Lung microvascular endothelial cell (primary cell): ENCODE results near the gene MS4A18. TPM values are rescaled to one million over a fixed set of nuclear protein-coding genes. Genes with fewer than 3 reads are reported as not detected.
"Not testable (repeated sequence)": the region's sequence is repeated elsewhere in the genome, so short reads cannot be mapped to it uniquely, and the experiment has no call there.

Experiments
- DNase-seq, 2 donors: peaks; one replicate each; pipeline versions ENCODE4 v3.0.0 to v3.0.0-alpha.2; 2010; ENCODE audit warnings: low read depth in 2 of 2
- total RNA-seq: library from RNA; depleted of rRNA; stranded (reverse); fragments of >200 nt; gene quantifications from 2 replicates; pipeline ENCODE4 v1.2.1, GENCODE V29; 2014

Gene MS4A18
- total RNA-seq = not detected in 2 replicates

DNA sequence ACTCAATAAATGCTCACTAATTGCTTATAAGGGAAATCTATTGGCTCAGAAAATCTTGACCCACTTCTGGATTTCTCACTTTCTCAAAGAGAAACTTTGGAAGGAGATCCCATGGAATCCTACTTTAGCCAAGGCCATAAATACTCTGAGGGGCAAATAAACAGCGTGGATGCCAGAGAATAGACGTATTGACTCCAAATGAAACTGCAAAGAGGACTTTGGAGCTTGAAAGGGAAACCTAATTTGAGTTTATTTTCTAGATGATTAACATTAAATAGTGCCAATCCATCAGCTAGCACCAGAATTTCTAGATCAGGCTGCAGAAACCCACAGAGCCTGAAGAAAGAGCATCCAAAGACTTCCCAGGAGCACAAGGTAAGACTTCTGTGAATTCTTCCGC is at the start of gene MS4A18:
Gene MS4A18, plus strand, starts transcription at position 301 of the 400 bp plus-strand sequence.
- no peak for DNase-seq

DNA sequence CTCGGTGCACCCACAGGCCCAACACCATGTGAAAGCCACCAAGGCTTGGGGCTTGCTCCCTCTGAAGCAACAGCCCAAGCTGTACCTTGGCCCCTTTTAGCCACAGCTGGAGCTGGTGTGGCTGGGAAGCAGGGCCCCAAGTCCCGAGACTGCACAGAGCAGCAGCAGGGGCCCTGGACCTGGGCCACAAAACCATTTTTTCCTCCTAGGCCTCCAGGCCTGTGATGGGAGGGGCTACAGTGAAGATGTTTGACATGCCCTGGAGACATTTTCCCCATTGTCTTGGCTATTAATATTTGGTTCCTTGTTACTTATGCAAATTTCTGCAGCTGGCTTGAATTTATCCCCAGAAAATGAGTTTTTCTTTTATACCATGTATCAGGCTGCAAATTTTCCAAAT is 46.3 kb upstream of the MS4A18 start:
- DNase-seq = not testable (repeated sequence)

- DNase-seq = no peak
Measured at GRCh38 chr11:60679879-60680278, 44.6 kb upstream of the MS4A18 start.

DNA sequence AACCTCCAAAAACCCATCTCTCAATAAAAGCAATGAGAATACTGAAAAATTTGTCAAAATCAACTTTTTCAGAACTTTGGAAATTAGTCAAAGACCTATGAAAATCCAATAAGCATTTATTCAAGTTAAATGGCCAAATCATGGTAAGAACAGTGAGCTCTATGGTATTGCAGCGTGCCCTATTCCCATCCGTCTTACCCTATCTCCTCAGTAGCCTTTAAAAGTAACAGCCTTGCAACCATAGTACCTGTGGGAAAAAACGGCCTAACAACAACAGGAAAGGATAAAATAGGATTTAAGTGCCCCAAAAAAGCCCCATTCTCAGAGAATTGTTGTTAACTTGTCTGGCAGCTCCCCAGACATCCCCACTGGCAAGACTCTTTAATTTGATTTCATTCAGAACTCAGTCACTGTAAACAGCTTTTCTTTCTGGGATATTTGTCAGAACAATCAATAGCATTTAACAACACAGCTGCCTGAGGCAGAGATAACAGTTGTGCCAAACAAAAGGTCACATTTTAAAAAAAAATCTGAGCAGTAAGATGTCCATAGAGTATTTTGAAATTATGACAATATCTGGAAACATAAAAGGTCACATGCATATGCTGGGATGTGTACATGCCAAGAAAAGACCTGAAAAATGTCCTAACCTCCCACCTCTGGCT is 43.9 kb upstream of the MS4A18 start:
- DNase-seq = no peak

- not testable (repeated sequence) for DNase-seq
Measured at GRCh38 chr11:60684541-60684848, 40.0 kb upstream of the MS4A18 start.

- DNase-seq = no peak
Measured at GRCh38 chr11:60691661-60692060, 32.9 kb upstream of the MS4A18 start.

DNA sequence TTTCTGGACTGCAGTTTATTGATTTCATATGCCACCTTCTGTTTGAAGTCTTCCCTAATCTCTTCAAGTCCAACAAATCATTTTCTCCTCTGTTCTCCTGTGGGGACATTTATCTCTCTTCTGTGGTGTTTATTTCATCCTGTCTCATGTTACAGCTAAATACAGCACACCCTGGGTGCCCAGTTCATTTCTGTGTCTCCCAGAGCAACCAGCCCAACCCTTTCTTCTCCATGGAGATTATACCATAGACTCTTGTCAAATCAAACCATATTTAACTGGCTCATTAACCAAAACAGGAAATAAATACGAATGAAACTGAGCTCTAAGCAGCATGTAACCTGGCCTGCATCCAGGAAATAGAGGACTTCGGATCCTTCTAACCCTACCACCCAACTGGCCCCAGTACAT is 25.2 kb upstream of the MS4A18 start, which contains the start of gene MS4A8:
Gene MS4A8, plus strand, starts transcription at position 329 of the 408 bp plus-strand sequence. CDS start 1,249 bp downstream, outside the sequence.
- no peak for DNase-seq

- DNase-seq = no peak
Measured at GRCh38 chr11:60699936-60700335, 24.6 kb upstream of the MS4A18 start.

- peak; percentile 29 to 48 for DNase-seq
Measured at GRCh38 chr11:60700689-60701468, 23.6 kb upstream of the MS4A18 start.

- no peak for DNase-seq
Measured at GRCh38 chr11:60701469-60701818, 23.1 kb upstream of the MS4A18 start.

GRCh38 chr11:60703374-60703773 is 21.1 kb upstream of the MS4A18 start:
- DNase-seq = no peak

DNA sequence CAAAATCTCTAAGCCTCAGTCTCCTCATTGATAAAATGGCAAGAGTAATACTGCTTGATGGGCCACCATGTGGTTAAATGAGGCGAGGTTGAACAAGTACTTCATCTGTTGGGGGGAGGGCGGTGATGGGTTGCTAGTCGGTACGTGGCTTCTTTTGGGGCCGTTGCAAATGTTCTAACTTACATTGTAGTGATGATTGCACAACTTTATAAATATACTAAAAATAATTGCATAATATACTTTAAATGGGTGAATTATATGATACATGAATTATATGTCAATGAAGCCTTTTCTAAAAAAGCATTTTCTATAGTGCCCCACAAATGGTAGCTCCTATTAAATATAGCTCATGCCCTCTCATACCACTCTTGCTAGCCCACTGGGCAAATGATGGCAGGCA is 18.6 kb upstream of the MS4A18 start:
- no peak for DNase-seq

DNA sequence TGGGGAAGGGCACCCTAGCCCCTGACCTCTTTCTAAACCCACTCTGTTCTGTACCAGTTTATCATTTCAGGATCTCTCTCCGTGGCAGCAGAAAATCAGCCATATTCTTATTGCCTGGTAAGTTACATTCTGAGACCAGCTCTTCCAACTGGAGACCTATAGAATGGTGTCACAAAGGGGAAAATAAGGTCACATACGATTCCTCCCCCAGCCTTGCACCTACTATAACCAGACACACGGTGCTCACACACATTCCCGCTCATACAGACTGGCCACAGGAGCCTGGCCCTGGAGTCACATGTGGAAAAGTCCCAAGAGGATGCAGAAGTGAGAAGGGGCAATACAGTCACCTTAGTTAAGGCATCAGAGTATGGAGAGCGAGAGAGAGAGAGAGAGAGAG is 17.6 kb upstream of the MS4A18 start:
- no peak for DNase-seq

DNA sequence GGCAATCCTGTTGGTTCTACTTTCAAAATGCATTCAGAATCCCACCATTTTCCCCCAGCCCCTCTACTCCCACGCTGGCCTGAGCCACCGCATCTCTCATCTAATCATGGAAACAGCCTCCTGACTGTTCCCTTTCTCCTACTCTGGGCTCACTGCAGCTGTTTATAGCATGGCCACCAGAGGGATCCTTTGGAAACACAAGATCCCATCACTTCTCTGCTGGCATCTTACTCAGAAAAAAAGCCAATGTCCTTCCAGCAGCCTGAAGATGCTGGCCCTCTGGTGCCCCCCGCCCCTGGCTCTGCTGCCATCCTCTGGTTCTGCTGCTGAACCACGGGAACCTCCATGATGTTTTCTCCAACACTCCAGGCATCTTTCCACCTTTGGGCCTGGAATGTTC is 14.0 kb upstream of the MS4A18 start:
- DNase-seq = peak in 1 of 2 donors; percentile 7

DNA sequence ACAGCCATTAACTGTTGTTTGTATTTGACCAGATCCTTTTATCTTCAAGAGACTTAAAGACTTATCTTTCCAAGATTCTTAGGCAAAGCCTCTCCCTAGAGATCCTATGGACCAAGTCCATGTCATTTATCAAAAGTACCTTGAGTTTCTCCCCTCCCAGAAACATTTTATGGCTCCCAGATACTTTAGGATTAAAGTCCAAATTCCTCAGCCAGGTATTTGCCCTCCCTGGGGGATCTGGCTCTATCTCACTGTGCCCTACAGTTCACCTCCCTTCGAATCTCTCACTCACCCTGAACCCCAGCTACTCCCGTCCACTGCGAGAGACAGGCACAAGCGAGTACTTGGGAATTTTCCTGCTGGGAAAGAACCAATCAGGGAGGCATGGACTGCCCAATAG is 13.2 kb upstream of the MS4A18 start:
- DNase-seq = no peak

DNA sequence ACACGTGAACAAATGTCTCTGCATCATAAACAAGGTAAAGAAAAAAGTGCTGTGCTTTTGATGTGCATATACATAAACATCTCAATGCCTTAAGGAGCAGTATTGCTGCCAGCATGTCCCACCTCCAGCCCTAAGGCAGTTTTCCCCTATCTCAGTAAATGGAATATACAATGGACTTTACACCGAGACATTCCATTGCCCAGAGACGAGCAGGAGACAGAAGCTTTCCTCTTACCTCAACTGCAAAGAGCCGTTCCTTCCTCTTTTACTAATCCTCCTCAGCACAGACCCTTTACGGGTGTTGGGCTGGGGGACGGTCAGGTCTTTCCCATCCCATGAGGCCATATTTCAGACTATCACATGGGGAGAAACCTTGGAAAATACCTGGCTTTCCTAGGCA is 11.1 kb upstream of the MS4A18 start:
- not testable (repeated sequence) for DNase-seq

DNA sequence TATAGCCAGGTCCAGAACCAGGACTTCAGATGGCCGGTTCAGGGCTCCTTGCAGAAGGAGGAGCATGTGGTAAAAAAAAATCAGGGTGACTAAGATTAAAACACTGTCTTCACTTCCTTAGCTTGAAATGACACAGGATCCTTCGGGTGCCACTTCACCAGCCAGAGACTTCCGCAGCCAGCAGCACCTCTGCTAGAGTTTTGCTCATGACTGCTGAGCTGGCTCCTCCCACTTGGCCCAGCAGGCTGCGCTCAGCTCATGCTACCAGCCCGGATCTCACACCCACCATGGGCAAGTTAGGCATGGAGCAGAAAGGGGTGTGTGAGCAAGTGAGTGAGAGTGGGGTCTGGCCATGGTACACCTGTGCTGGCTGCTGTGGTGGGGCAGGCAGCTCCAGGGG is 6.6 kb upstream of the MS4A18 start:
- DNase-seq = no peak

DNA sequence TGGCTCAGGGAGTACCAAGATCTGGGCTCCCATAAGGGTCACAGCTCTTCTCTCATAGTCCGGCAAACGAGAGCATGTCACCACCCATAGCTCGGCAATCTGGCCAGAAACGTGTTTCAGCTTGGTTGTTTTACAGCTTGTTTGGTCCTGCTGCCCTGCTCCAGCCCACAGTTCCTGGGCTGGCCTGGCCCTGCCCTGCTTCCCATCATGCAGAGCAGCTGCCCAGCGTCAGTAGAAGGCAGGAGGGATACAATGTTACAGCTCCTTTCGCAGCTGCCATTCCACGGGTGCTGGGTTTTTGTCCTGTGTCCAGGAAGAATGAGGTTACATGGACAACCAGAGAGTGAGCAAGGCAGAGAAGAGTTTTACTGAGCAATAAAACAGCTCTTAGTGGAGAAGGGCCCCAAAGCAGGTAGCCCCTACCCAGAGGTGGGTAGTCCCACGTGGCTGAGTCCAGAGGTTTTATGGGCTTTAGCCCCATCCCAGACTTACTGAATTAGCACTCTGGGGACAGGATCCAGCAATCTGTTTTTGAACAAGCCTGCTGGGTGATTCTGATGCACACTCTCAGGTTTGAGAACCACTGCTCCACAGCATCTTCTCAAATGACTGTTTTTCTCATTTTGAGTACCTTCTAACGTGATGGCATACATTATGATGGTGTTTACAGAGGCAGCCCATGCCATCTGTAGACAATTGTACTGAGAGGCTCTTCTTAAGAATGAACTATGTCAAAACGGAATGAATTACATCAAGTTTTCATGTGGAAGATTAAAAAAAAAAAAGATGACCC is 5.8 kb upstream of the MS4A18 start:
- DNase-seq = no peak

DNA sequence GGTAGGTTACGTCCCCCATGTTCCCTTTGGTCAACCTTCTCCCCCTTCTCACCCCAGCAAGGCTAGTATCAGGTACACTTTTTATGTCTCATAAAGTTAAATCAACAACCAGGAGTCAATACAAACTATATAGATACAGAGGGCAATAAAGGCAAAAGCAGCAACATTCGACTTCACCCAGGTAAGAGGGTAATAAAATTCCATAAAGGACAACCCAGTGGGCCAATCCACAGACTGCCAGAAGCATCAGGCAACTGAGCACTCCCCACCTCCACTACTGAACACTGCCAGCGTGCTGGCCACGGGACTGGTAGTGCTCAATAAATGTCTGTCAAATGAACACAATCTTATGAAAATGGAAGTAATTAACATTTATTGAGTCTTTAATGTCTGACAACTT is 5.1 kb upstream of the MS4A18 start:
- no peak for DNase-seq

DNA sequence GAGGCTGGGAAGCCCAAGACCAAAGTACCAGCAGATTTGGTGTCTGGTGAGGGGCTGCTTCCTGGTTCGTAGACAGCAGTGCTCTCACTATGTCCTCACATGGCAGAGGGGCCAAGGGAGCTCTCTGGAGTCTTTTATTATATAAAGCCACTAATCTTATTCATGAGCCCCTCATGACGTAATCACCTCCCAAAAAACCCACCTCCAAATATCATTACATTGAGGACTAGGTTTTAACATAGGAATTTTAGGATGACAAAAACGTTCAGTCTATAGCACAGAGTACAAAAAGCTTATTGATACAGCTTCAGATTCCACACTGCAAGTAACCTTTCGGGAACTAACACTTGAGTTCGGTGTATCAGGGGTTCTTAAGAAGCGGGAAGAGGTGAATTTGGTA is 4.1 kb upstream of the MS4A18 start:
- no peak for DNase-seq

- DNase-seq = no peak
Measured at GRCh38 chr11:60725592-60725991, 1.1 kb downstream of the MS4A18 start.

GRCh38 chr11:60731586-60731985 is 7.1 kb downstream of the MS4A18 start:
- DNase-seq = no peak
